DOHH2 (cell line): Measurements from ENCODE around the gene ITCH.

ENCODE experiments used
- H3F3A ChIP-seq: fragments of 200-600 bp; sonication (generic), shearing (Covaris generic); 2 replicates; pipeline ENCODE4 v1.6.0; 2016; ENCODE audit warnings: antibody characterized with exemption, mild to moderate bottlenecking; ENCODE audit not compliant: control insufficient read depth, insufficient read depth
- H3K27ac ChIP-seq: fragments of 200-600 bp; sonication (generic); 2 replicates; pipeline ENCODE4 v1.5.1; 2014; ENCODE audit warnings: low read depth, mild to moderate bottlenecking, low read length, moderate library complexity
- H3K27me3 ChIP-seq: fragments of 200-600 bp; sonication (generic); 2 replicates; pipeline ENCODE4 v1.6.1; 2014; ENCODE audit warnings: mild to moderate bottlenecking, low read length, mixed read lengths; ENCODE audit not compliant: control insufficient read depth
- H3K36me3 ChIP-seq: fragments of 200-600 bp; sonication (generic); 2 replicates; pipeline ENCODE4 v1.6.1; 2014; ENCODE audit warnings: mild to moderate bottlenecking, low read length, moderate library complexity, mixed read lengths; ENCODE audit not compliant: control insufficient read depth
- H3K4me1 ChIP-seq: fragments of 200-600 bp; sonication (generic); 2 replicates; pipeline ENCODE4 v1.6.1; 2014; ENCODE audit warnings: mild to moderate bottlenecking, low read length, mixed read lengths; ENCODE audit not compliant: control insufficient read depth
- H3K4me2 ChIP-seq: fragments of 200-600 bp; sonication (generic); 2 replicates; pipeline ENCODE4 v1.6.0; 2014; ENCODE audit warnings: mild to moderate bottlenecking, low read length, moderate library complexity
- H3K4me3 ChIP-seq: fragments of 200-600 bp; sonication (generic); 2 replicates; pipeline ENCODE4 v1.5.1; 2014; ENCODE audit warnings: mild to moderate bottlenecking, low read length, mixed read lengths
- H3K79me2 ChIP-seq: fragments of 200-600 bp; sonication (generic); 2 replicates; pipeline ENCODE4 v1.6.1; 2014; ENCODE audit warnings: mild to moderate bottlenecking, low read length, mixed read lengths; ENCODE audit not compliant: control insufficient read depth
- H3K9me2 ChIP-seq: fragments of 200-600 bp; sonication (generic); replicated peaks from 2 replicates; pipeline ENCODE4 v1.6.1; 2014; ENCODE audit warnings: mild to moderate bottlenecking, low read length, mixed read lengths; ENCODE audit not compliant: control insufficient read depth
- H3K9me3 ChIP-seq: fragments of 200-600 bp; sonication (generic); 2 replicates; pipeline ENCODE4 v1.6.1; 2014; ENCODE audit warnings: antibody characterized with exemption, low read length, mixed read lengths; ENCODE audit not compliant: control insufficient read depth, insufficient read depth
- H4K20me1 ChIP-seq: fragments of 200-600 bp; sonication (generic); 2 replicates; pipeline ENCODE4 v1.6.0; 2014; ENCODE audit warnings: low read depth, mild to moderate bottlenecking, antibody characterized with exemption, low read length, moderate library complexity; ENCODE audit not compliant: control insufficient read depth, insufficient read depth
- EZH2phosphoT487 ChIP-seq: fragments of 200-600 bp; sonication (generic); IDR thresholded peaks from 2 replicates; pipeline ENCODE4 v1.6.1; 2017; ENCODE audit warnings: borderline replicate concordance, mild to moderate bottlenecking, antibody characterized with exemption, low read length, moderate library complexity, mixed read lengths
- TF ChIP-seq, protein P1 (sequence below): fragments of 200-600 bp; sonication (generic); IDR thresholded peaks from one replicate; pipeline ENCODE4 v1.5.1; 2014; ENCODE audit warnings: antibody characterized with exemption, mild to moderate bottlenecking, low read depth, low read length; ENCODE audit not compliant: poor library complexity, severe bottlenecking

The ITCH gene

DNA sequence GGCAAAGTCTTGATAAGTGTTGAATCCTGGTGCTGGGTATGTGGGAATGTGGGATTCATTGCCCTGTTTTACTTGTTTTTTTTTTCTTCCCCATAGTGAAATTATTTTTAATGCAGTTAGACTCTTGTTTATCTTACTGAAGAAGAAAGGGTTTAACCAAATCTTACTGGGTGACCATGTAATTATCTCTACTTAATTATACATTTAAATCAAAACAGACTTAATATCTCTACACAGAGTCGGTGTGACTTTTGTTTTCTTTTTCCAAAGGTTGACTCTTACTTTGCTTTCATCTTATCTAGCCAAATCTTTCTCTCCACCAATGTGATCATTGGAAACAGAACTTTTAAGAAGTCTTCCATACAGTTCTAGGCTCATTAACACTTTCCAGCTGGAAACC lies 85.4 kb downstream of the ITCH start:
- H3K9me3 ChIP-seq = no peaks in the 10 kb centered on the region
- peaks cover 19% of the 10 kb centered on the region for H3K4me1 ChIP-seq
- no peak overlapping the region for H3K4me3 ChIP-seq
- H3K4me2 ChIP-seq = no peak overlapping the region
- H3K27ac ChIP-seq = no peak overlapping the region
- no peaks in the 10 kb centered on the region for H3K9me2 ChIP-seq
- H4K20me1 ChIP-seq = no peaks in the 10 kb centered on the region
- H3F3A ChIP-seq = no peaks in the 10 kb centered on the region
- TF ChIP-seq, protein P1, sequence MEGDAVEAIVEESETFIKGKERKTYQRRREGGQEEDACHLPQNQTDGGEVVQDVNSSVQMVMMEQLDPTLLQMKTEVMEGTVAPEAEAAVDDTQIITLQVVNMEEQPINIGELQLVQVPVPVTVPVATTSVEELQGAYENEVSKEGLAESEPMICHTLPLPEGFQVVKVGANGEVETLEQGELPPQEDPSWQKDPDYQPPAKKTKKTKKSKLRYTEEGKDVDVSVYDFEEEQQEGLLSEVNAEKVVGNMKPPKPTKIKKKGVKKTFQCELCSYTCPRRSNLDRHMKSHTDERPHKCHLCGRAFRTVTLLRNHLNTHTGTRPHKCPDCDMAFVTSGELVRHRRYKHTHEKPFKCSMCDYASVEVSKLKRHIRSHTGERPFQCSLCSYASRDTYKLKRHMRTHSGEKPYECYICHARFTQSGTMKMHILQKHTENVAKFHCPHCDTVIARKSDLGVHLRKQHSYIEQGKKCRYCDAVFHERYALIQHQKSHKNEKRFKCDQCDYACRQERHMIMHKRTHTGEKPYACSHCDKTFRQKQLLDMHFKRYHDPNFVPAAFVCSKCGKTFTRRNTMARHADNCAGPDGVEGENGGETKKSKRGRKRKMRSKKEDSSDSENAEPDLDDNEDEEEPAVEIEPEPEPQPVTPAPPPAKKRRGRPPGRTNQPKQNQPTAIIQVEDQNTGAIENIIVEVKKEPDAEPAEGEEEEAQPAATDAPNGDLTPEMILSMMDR = no peak
- TF ChIP-seq EZH2phosphoT487 = no peak
- no peaks in the 10 kb centered on the region for H3K27me3 ChIP-seq
- peaks cover 65% of the 10 kb centered on the region for H3K36me3 ChIP-seq
- H3K79me2 ChIP-seq = no peaks in the 10 kb centered on the region

DNA sequence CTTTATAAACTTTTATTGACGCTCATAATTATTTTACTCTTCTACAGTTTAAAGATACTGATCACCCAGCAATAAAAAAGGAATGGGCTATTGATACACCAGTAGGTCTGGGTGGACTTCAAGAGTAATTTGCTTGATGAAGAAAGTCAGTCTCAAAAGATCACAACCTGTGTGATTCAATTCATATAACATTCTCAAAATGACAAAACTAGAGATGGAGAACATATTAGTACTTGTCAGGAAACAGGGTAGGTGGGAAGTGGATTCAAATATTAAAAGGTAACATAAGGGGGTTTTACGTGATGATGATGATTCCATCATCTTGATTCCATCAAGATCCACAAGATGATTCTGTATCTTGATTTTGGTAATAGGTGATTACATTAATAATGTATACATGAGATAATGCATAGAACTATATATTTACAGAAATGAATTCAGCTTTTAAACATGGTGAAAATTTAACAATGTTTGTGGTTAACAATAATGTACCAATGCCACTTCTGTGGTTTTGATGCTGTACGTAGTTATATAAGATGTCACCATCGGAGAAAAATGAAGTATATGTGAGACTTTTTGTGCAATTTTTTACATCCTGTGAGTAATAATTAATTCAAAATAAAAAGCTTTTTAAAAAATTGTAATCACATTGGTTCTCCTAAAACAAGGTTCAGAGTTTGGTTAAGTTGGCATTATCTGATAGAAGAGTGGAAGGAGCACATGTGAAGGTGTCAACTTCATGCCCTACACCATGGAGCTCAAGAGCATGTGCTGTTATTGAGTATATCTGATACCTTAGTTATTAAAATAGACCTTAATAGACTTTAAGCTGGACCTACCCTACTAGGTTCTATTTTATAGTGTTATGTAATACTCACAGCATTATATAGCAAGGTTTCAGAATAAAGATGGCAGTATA lies 86.9 kb downstream of the ITCH start:
- Histone ChIP-seq H3K79me2 (no peaks in the 10 kb centered on the region), H3K4me3 (no peak overlapping the region), H3K27me3 (no peaks in the 10 kb centered on the region), H3K9me2 (no peaks in the 10 kb centered on the region), H3K9me3 (no peaks in the 10 kb centered on the region), H3K36me3 (peaks cover 56% of the 10 kb centered on the region), H3K27ac (no peak overlapping the region), H3F3A (no peaks in the 10 kb centered on the region), H3K4me1 (peaks cover 11% of the 10 kb centered on the region), H3K4me2 (no peak overlapping the region), H4K20me1 (no peaks in the 10 kb centered on the region)
- TF ChIP-seq, protein P1 = no peak
- no peak for TF ChIP-seq EZH2phosphoT487

DNA sequence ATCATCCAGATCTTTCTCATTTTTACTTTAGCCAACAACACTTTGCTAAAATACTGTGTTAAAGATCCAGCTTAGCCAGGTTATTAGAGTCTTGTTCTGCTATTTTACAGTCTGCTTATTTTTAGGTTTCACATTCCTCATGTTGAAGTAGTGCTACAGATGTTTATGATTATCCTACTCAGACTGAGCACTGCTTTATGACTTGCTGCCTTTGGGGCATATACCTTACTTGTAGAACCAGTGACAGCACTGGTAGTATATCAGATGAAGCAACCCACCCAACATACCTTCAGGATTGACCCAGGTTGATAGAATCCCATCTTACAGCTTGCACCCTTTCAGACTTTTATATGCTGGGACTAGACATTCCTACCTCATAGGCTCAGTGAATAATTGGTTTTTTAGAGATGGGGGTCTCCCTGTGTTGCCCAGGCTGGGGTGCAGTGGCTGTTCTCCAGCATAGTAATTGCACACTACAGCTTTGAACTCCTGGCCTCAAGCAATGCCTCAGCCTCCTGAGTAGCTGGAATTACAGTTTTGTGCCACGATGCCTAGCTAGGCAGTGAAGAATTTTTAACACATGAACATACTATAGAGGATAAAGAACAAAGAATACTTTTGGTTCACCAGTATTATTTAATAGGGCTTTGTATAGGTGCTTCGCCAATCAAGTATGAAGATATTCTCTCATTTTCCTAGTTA lies 89.4 kb downstream of the ITCH start:
- no peaks in the 10 kb centered on the region for H3F3A ChIP-seq
- peaks cover 37% of the 10 kb centered on the region for H3K36me3 ChIP-seq
- H3K27ac ChIP-seq = no peak overlapping the region

More for the DNA sequence above, 89.4 kb downstream of the ITCH start:
- H3K9me3 ChIP-seq = no peaks in the 10 kb centered on the region
- H4K20me1 ChIP-seq = no peaks in the 10 kb centered on the region
- H3K9me2 ChIP-seq = no peaks in the 10 kb centered on the region
- H3K4me1 ChIP-seq = no peaks in the 10 kb centered on the region
- no peak overlapping the region for H3K4me3 ChIP-seq
- H3K27me3 ChIP-seq = no peaks in the 10 kb centered on the region
- TF ChIP-seq, protein P1 = no peak
- no peaks in the 10 kb centered on the region for H3K79me2 ChIP-seq
- H3K4me2 ChIP-seq = no peak overlapping the region
